ENCODE results near the gene LGR5.
"Not testable (repeated sequence)": the region's sequence is repeated elsewhere in the genome, so short reads cannot be mapped to it uniquely, and the experiment has no call there.

The LGR5 gene

GRCh38 chr12:71538807-71539206 lies 99.2 kb downstream of the LGR5 start:
- DNase-seq = no peak
- intact Hi-C loops (cut with DNase I) = no loop called here

DNA sequence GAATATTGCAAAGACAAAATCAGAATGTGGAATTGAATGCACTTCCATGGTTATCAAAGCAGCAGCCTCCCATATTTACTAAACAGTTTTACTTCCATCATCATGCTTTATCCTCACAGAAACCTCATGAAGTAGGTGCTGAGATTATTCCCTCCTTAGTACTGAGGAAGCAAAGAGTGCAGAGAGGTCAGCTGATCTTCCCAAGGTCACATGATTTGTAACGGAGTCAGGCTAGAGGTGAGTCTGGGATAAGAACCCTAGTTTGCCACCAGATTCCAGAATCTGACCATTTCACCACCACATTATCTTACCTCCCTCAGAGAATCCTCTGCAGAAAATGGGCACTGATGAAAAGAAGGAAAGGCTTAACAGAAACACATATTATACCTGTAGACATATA lies 102.0 kb downstream of the LGR5 start:
- no peak for DNase-seq
- intact Hi-C loops (cut with DNase I) = no loop called here

GRCh38 chr12:71546322-71546861 lies 106.8 kb downstream of the LGR5 start:
- no peak for DNase-seq
- intact Hi-C loops (cut with DNase I) = no loop called here

GRCh38 chr12:71548893-71549292 lies 109.3 kb downstream of the LGR5 start:
- intact Hi-C loops (cut with DNase I) = no loop called here
- no peak for DNase-seq

- intact Hi-C loops (cut with DNase I) = loop anchor here (1.0 to 2.0 kb wide), 2 partner anchors 137 to 196 kb away; no protein-coding TSS in a partner anchor
- no peak for DNase-seq
These were observed 111.9 kb downstream of the LGR5 start for GRCh38 chr12:71551529-71551928.

DNA sequence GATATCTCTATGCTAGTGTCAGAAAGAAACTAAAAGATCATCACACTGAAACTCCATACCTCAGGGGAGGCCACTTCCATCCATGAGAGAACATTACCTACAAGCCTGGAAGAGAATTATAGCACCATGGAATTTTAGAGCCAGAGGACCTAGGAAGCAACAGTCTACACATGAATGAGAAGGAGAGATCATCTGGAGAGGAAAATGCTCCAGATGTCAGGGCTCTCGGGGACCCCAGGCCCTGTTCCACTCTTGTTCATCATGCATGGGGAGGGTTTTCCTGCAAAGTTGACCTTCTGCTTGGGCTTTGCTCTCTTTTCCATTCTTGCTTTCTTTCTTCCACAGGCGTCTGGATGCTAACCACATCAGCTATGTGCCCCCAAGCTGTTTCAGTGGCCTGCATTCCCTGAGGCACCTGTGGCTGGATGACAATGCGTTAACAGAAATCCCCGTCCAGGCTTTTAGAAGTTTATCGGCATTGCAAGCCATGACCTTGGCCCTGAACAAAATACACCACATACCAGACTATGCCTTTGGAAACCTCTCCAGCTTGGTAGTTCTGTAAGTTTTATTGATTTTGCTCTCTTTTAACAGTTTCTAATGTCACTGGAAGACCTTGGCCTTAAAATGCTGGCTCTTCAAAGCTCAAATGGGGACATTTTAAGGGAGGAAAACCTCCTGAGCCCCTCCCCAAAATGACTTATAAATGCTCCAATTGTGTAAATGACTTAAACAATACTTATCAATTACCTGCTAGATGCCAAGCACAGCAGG lies 113.3 kb downstream of the LGR5 start:
- intact Hi-C loops (cut with DNase I) = no loop called here
- no peak for DNase-seq

GRCh38 chr12:71555191-71555590 lies 115.6 kb downstream of the LGR5 start:
- intact Hi-C loops (cut with DNase I) = no loop called here
- DNase-seq = no peak

DNA sequence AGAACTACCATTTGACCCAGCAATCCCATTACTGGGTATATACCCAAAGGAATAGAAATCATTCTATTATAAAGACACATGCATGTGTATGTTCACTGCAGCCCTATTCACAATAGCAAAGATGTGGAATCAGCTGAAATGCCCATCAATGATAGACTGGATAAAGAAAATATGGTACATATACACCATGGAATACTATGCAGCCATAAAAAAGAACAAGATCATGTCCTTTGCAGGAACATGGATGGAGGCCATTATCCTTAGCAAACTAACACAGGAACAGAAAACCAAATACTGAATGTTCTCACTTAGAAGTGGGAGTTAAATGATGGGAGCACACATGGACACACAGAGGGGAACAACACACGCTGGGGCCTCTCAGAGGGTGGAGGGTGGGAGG lies 116.2 kb downstream of the LGR5 start:
- intact Hi-C loops (cut with DNase I); DNase-seq: not testable (repeated sequence)

DNA sequence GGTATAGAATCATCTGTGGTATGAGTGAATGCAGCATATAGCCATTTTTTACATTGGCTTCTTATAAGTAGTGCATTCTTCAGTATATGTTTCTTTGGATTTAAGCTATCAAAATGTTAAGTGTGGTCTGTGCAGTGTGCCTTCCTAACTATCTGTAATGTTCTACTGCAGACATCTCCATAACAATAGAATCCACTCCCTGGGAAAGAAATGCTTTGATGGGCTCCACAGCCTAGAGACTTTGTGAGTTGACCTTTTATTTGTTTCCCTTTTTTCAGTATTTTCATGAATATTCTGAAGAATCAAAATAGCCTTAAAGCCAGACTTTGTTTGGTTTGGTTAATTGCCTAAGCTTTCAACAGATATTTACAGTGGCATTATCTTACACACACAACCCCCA lies 116.8 kb downstream of the LGR5 start:
- no peak for DNase-seq
- intact Hi-C loops (cut with DNase I) = no loop called here

- intact Hi-C loops (cut with DNase I) = no loop called here
- DNase-seq = no peak
These were observed 117.3 kb downstream of the LGR5 start for GRCh38 chr12:71556875-71557274.

GRCh38 chr12:71558445-71558844 lies 118.8 kb downstream of the LGR5 start:
- intact Hi-C loops (cut with DNase I) = no loop called here
- no peak for DNase-seq

GRCh38 chr12:71562676-71563595 lies 123.3 kb downstream of the LGR5 start:
- peak in 2 of 10 donors; percentile 32 to 59 for DNase-seq
- intact Hi-C loops (cut with DNase I) = no loop called here

DNA sequence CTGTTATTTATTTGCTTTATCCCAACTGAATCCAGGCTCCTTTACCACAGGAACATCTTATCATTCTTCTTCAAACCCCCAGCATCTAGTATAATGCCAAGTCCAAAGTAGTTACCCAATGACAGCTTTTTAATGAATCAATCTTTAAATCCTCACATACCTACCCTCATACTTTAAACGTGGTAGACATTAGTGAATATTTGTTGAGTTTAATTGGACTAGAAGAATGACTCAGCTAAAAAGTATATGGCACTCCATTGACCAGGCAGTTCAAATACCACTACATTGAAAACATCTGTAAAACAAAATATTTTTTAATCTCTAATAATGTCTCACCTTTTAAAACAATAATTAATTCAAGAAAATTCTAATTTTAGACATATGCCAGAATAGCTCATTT lies 125.9 kb downstream of the LGR5 start:
- no peak for DNase-seq
- intact Hi-C loops (cut with DNase I) = no loop called here

- intact Hi-C loops (cut with DNase I) = no loop called here
- no peak for DNase-seq
These were observed 127.1 kb downstream of the LGR5 start for GRCh38 chr12:71566655-71567054.

GRCh38 chr12:71567537-71567936 lies 127.9 kb downstream of the LGR5 start:
- DNase-seq = peak in 1 of 10 donors; percentile 1

DNA sequence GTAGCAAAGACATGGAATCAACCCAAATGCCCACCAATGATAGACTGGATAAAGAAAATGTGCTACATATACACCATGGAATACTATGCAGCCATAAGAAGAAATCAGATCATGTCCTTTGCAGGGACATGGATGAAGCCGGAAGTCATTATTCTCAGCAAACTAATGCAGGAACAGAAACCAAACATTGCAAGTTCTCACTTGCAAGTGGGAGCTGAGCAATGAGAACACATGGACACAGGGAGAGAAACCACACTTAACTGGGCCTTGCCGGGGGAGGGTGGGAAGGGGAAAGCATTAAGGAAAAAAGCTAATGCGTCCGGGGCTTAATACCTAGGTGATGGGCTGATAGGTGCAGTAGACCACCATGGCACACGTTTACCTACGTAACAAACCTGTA lies 130.3 kb downstream of the LGR5 start:
- intact Hi-C loops (cut with DNase I); DNase-seq: not testable (repeated sequence)

More at GRCh38 chr12:71567537-71567936, 127.9 kb downstream of the LGR5 start:
- intact Hi-C loops (cut with DNase I) = no loop called here

- intact Hi-C loops (cut with DNase I) = no loop called here
These were observed 136.9 kb downstream of the LGR5 start for GRCh38 chr12:71576496-71576895.

DNA sequence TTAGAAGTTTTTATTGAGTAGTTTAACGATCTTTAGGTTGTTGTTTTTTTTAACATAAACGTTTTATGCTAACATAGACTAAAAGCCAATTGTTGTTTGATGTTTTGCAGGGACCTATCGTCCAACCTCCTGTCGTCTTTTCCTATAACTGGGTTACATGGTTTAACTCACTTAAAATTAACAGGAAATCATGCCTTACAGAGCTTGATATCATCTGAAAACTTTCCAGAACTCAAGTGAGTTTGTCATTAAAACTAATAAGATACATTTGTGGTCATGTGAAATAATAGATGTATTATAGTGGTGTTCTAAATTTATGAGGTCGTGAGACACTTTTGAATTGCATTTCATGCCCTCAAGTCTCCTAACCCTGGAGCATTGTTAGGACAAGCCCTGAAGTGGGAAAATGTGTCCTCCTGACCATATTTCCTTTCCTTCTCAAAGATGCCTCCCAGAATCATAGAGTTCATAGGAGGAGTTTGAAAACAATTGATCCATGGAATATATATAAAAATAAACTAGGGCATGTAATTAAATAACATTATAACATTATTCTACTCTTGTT lies 139.2 kb downstream of the LGR5 start:
- intact Hi-C loops (cut with DNase I) = no loop called here
- no peak for DNase-seq

More at GRCh38 chr12:71576496-71576895, 136.9 kb downstream of the LGR5 start:
- peak in 1 of 10 donors; percentile 6 for DNase-seq

- intact Hi-C loops (cut with DNase I) = no loop called here
- DNase-seq = no peak
These were observed 141.6 kb downstream of the LGR5 start for GRCh38 chr12:71581206-71581605.

DNA sequence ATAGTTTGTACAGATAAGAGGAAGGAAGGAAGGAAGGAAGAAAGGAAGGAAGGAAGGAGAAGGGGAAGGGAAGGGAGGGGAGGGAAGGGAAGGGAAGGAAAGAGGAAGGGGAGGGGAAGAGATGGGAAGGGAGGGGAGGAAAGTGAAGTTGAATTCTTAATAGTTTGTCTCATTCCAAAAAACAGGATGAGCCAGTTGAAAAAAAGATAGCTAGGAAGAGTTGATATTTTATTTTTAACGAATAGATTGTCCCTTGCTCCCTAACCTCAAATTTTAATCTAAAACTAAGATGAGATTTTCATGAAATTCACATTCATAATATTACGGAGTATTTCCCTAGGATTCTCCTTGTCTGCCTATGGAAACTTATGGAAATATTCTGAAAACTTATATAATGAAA lies 143.3 kb downstream of the LGR5 start:
- DNase-seq = no peak
- intact Hi-C loops (cut with DNase I) = no loop called here

DNA sequence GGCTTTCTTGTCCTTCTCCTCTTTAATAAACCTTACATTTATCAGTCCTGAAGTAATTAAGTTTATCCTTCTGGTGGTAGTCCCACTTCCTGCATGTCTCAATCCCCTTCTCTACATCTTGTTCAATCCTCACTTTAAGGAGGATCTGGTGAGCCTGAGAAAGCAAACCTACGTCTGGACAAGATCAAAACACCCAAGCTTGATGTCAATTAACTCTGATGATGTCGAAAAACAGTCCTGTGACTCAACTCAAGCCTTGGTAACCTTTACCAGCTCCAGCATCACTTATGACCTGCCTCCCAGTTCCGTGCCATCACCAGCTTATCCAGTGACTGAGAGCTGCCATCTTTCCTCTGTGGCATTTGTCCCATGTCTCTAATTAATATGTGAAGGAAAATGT lies 144.8 kb downstream of the LGR5 start:
- DNase-seq = no peak
- intact Hi-C loops (cut with DNase I) = no loop called here

Measured in posterior cingulate gyrus (tissue), 11 donors.